GM23338 (cell line): ENCODE data around the gene MED20. TPM values are rescaled to one million over a fixed set of nuclear protein-coding genes. Genes with fewer than 3 reads are reported as not detected.

ENCODE experiments used
- ATAC-seq: fragments of 200-7000 bp; cut with Tn5 transposase; 3 replicates; pipeline ENCODE4 v1.9.1; 2020
- DNase-seq: peaks from one replicate; pipeline ENCODE4 v3.0.0-alpha.2; 2015; ENCODE audit warnings: low spot score
- H2AFZ ChIP-seq: fragments of 200-600 bp; sonication (generic); 2 replicates; pipeline ENCODE4 v1.8.0; 2016; ENCODE audit warnings: antibody characterized with exemption, mild to moderate bottlenecking, moderate library complexity
- H3F3A ChIP-seq: fragments of 200-600 bp; sonication (generic); replicated peaks from 2 replicates; pipeline ENCODE4 v1.8.0; 2017; ENCODE audit warnings: antibody characterized with exemption, mixed run types, low read depth
- H3K27ac ChIP-seq: fragments of 200-600 bp; sonication (generic); 2 replicates; pipeline ENCODE4 v1.6.1; 2016; ENCODE audit warnings: low read depth
- H3K27me3 ChIP-seq: fragments of 200-600 bp; sonication (generic); 2 replicates; pipeline ENCODE4 v1.8.0; 2016; ENCODE audit warnings: mild to moderate bottlenecking, mixed run types, moderate library complexity; ENCODE audit not compliant: insufficient read depth
- H3K36me3 ChIP-seq: fragments of 200-600 bp; sonication (generic); 2 replicates; pipeline ENCODE4 v1.8.0; 2016; ENCODE audit warnings: mild to moderate bottlenecking; ENCODE audit not compliant: insufficient read depth
- H3K4me1 ChIP-seq: fragments of 200-600 bp; sonication (generic); 2 replicates; pipeline ENCODE4 v1.8.0; 2016; ENCODE audit warnings: mild to moderate bottlenecking, moderate library complexity; ENCODE audit not compliant: insufficient read depth
- H3K4me2 ChIP-seq: fragments of 200-600 bp; sonication (generic); 2 replicates; pipeline ENCODE4 v1.7.1; 2017; ENCODE audit warnings: mixed run types
- H3K4me3 ChIP-seq: fragments of 200-600 bp; sonication (generic); 2 replicates; pipeline ENCODE4 v1.6.1; 2016; ENCODE audit warnings: mixed run types
- H3K79me2 ChIP-seq: fragments of 200-600 bp; sonication (generic); replicated peaks from 2 replicates; pipeline ENCODE4 v1.8.0; 2017; ENCODE audit warnings: mild to moderate bottlenecking; ENCODE audit not compliant: insufficient read depth
- H3K9me2 ChIP-seq: fragments of 200-600 bp; sonication (generic); 2 replicates; pipeline ENCODE4 v1.8.0; 2017; ENCODE audit not compliant: insufficient read depth
- H4K20me1 ChIP-seq: fragments of 200-600 bp; sonication (generic); replicated peaks from 2 replicates; pipeline ENCODE4 v1.8.0; 2017; ENCODE audit warnings: mild to moderate bottlenecking; ENCODE audit not compliant: insufficient read depth
- H3K27ac Mint-ChIP-seq: 2 replicates; pipeline ENCODE4 v1.8.0; 2020; ENCODE audit warnings: inconsistent platforms, mild to moderate bottlenecking, moderate library complexity, mixed read lengths
- H3K27me3 Mint-ChIP-seq: 3 replicates; pipeline ENCODE4 v1.8.0; 2022; ENCODE audit warnings: low read depth, mild to moderate bottlenecking, moderate library complexity, mixed read lengths, inconsistent platforms; ENCODE audit not compliant: insufficient read depth, poor library complexity
- H3K36me3 Mint-ChIP-seq: 3 replicates; pipeline ENCODE4 v1.8.0; 2021; ENCODE audit warnings: low read depth, mild to moderate bottlenecking, inconsistent platforms, moderate library complexity, mixed read lengths
- H3K4me1 Mint-ChIP-seq: 3 replicates; pipeline ENCODE4 v1.8.0; 2020; ENCODE audit warnings: mild to moderate bottlenecking, inconsistent platforms, mixed read lengths
- H3K4me3 Mint-ChIP-seq: 3 replicates; pipeline ENCODE4 v1.8.0; 2021; ENCODE audit warnings: moderate library complexity, mild to moderate bottlenecking, inconsistent platforms, mixed read lengths
- H3K9me3 Mint-ChIP-seq: 3 replicates; pipeline ENCODE4 v1.8.0; 2020; ENCODE audit warnings: moderate library complexity, mild to moderate bottlenecking, inconsistent platforms, mixed read lengths
- CREB1 ChIP-seq: fragments of 250-450 bp; sonication (Bioruptor Pico); IDR thresholded peaks from 2 replicates; pipeline ENCODE4 v1.5.0; 2020; ENCODE audit warnings: low read depth, mild to moderate bottlenecking, moderate library complexity
- ETS1 ChIP-seq: IDR thresholded peaks from 2 replicates; pipeline ENCODE4 v1.6.1; 2016; ENCODE audit warnings: antibody characterized with exemption
- EZH2 ChIP-seq: fragments of 200-600 bp; sonication (generic); IDR thresholded peaks from one replicate; pipeline ENCODE4 v1.8.0; 2017; ENCODE audit warnings: antibody characterized with exemption, mild to moderate bottlenecking, low read depth; ENCODE audit not compliant: unreplicated experiment
- EZH2phosphoT487 ChIP-seq: fragments of 200-600 bp; sonication (generic); IDR thresholded peaks from one replicate; pipeline ENCODE4 v1.8.1; 2018; ENCODE audit warnings: antibody characterized with exemption; ENCODE audit not compliant: unreplicated experiment
- JUNB ChIP-seq: IDR thresholded peaks from one replicate; pipeline ENCODE4 v1.6.1; 2016; ENCODE audit warnings: antibody characterized with exemption; ENCODE audit not compliant: unreplicated experiment
- NANOG ChIP-seq: IDR thresholded peaks from 2 replicates; pipeline ENCODE4 v1.6.1; 2016; ENCODE audit warnings: antibody characterized with exemption, borderline replicate concordance
- POLR2AphosphoS5 ChIP-seq: IDR thresholded peaks from 2 replicates; pipeline ENCODE4 v1.6.1; 2016; ENCODE audit warnings: antibody characterized with exemption, low read depth
- REST ChIP-seq: IDR thresholded peaks from one replicate; pipeline ENCODE4 v1.6.1; 2018; ENCODE audit warnings: antibody characterized with exemption; ENCODE audit not compliant: unreplicated experiment
- ZNF114 ChIP-seq: fragments of 250-450 bp; sonication (Bioruptor Pico); IDR thresholded peaks from 2 replicates; pipeline ENCODE4 v1.5.0; 2020; ENCODE audit warnings: mild to moderate bottlenecking, moderate library complexity
- polyA plus RNA-seq: library from polyadenylated mRNA; unstranded; fragments of >200 nt; fragmentation: Nextera tagmentation; extraction: Ambion mirVana; gene quantifications from 2 replicates; pipeline ENCODE4 v1.2.1, GENCODE V29; 2016
- total RNA-seq: library from RNA; depleted of rRNA; stranded (reverse); fragments of >200 nt; shearing (Covaris generic); gene quantifications from 2 replicates; pipeline ENCODE4 v1.2.3, GENCODE V29; 2014

Gene MED20
- total and polyA plus RNA-seq, 2 experiments from 2014 or later, result 20.1 to 39.3 TPM

- TF ChIP-seq NANOG (no peak), ZNF114 (CRISPR knock-in tag) (no peak), EZH2 (no peak), POLR2AphosphoS5 (no peak)
Measured at GRCh38 chr6:41917528-41917927, 3.4 kb downstream of the MED20 start (continued).

GRCh38 chr6:41914869-41915530, 5.9 kb downstream of the MED20 start:
- Histone ChIP-seq H3K36me3 (peaks cover 5% of the 10 kb centered on the region; the same call in 1 of the 2 replicates), H4K20me1 (peaks cover 3% of the 10 kb centered on the region; the same call in 1 of the 2 replicates), H3K4me2 (no peak overlapping the region), H3K27ac (no peak overlapping the region), H3K4me1 (peaks cover 5% of the 10 kb centered on the region; the same call in 1 of the 2 replicates), H3K4me3 (no peak overlapping the region), H3F3A (peaks cover under 1% of the 10 kb centered on the region; the same call in 1 of the 2 replicates), H3K27me3 (no peaks in the 10 kb centered on the region), H3K9me2 (no peaks in the 10 kb centered on the region), H3K79me2 (peaks cover 46% of the 10 kb centered on the region), H2AFZ (no peak overlapping the region)
- ATAC-seq (no peak), DNase-seq (no peak)
- peaks cover 4% of the 10 kb centered on the region for H3K4me1 Mint-ChIP-seq
- no peaks in the 10 kb centered on the region for H3K9me3 Mint-ChIP-seq
- H3K27me3 Mint-ChIP-seq, result no peaks in the 10 kb centered on the region
- TF ChIP-seq REST (no peak), ZNF114 (CRISPR knock-in tag) (no peak), ETS1 (no peak), NANOG (no peak), EZH2phosphoT487 (no peak), EZH2 (no peak), CREB1 (no peak), JUNB (no peak), POLR2AphosphoS5 (no peak)
- no peak overlapping the region for H3K27ac Mint-ChIP-seq
- peaks cover 25% of the 10 kb centered on the region for H3K36me3 Mint-ChIP-seq
- H3K4me3 Mint-ChIP-seq, result no peak overlapping the region
